ENCODE results near the gene FAM228B.
"Not testable (repeated sequence)": the region's sequence is repeated elsewhere in the genome, so short reads cannot be mapped to it uniquely, and the experiment has no call there.

The FAM228B gene

GRCh38 chr2:24102677-24103076, 20.6 kb upstream of the FAM228B start:
- no peak for DNase-seq (ENCODE audit: low spot score)

GRCh38 chr2:24104110-24104650, 19.1 kb upstream of the FAM228B start:
- DNase-seq (ENCODE audit: low spot score): no peak

- DNase-seq (ENCODE audit: low spot score): no peak
Observed at GRCh38 chr2:24104906-24105305, 18.4 kb upstream of the FAM228B start.

- DNase-seq (ENCODE audit: low spot score): no peak
Observed at GRCh38 chr2:24105816-24106215, 17.5 kb upstream of the FAM228B start.

- DNase-seq (ENCODE audit: low spot score): no peak
Observed at GRCh38 chr2:24106786-24107185, 16.5 kb upstream of the FAM228B start.

DNA sequence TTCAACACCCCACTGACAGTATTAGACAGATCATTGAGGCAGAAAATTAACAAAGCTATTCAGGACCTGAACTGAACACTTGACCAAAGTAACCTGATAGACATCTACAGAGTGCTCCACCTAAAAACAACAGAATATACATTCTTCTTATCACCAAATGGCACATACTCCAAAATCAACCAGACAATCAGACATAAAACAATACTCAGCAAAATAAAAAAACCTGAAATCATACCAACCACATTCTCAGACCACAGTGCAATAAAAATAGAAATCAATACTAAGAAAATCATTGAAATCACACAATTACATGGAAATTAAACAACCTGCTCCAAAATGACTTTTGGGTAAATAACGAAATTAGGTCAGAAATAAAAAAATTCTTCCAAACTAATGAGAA, 15.9 kb upstream of the FAM228B start:
- DNase-seq (ENCODE audit: low spot score): no peak

DNA sequence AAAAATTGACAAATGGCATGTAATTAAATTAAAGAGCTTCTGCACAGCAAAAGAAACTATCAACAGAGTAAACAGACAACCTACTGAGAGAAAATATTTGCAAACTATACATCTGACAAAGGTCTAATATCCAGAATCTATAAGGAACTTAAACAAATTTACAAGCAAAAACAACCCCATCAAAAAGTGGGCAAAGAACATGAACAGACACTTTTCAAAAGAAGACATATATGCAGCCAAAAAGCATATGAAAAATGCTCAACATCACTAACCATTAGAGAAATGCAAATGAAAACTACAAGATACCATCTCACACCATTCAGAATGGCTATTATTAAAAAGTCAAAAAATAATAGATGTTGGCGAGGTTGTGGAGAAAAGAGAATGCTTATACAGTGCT, 13.8 kb upstream of the FAM228B start:
- not testable (repeated sequence) for DNase-seq (ENCODE audit: low spot score)

DNA sequence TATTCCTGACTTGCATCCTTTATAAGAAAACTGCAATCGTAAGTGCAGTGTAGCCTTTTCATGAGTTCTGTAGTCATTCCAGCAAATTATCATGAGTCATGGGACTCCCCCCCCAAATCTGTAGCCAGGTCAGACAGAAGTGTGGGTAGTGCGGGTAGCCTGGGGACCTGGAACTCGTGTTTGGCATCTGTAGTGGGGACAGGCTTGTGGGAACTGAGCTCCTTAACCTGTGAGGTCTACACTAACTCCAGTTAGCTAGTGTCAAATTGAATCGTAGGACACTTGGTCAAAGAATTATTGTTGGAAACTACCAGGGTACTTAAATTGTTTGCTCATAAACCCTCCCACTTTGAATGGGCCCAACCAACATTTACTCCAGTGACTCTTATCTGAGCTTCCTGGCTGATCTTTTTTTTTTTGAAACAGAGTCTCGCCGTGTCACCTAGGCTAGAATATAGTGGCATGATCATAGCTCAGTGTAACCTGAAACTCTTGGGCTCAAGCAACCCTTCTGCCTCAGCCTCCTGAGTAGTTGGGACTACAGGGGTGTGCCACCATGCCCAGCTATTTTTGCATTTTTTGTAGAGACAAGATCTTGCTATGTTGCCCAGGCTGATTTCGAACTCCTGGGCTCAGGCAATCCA, 12.5 kb upstream of the FAM228B start:
- no peak for DNase-seq (ENCODE audit: low spot score)

- DNase-seq (ENCODE audit: low spot score): no peak
Observed at GRCh38 chr2:24111407-24111901, 11.8 kb upstream of the FAM228B start.

DNA sequence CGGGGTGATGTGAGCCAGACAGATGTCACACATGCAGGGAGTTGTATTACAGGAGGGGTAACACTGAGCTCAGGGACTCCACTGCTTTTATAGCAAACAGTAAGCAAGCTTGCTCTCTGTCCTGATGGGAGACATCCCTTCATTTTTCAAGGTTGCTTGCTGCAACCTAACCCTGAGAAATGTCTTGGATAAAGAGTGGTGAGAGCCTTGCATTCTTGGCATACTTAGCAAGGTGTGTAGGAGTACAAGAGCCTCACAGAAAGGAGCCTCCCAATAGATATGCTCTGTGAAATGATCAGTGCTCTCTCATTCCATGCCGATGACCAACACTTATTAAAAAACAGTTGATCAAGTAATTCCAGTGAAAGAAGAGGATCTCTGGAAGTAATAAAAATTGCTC, 8.2 kb upstream of the FAM228B start:
- DNase-seq (ENCODE audit: low spot score): no peak

- peak; percentile 67 for DNase-seq (ENCODE audit: low spot score)
Observed at GRCh38 chr2:24117902-24118301, 5.4 kb upstream of the FAM228B start.

GRCh38 chr2:24121066-24121465, 2.2 kb upstream of the FAM228B start:
- no peak for DNase-seq (ENCODE audit: low spot score)

GRCh38 chr2:24121469-24121868, 1.8 kb upstream of the FAM228B start:
- no peak for DNase-seq (ENCODE audit: low spot score)

- no peak for DNase-seq (ENCODE audit: low spot score)
Observed at GRCh38 chr2:24122366-24123194, 689 bp upstream of the FAM228B start.

DNA sequence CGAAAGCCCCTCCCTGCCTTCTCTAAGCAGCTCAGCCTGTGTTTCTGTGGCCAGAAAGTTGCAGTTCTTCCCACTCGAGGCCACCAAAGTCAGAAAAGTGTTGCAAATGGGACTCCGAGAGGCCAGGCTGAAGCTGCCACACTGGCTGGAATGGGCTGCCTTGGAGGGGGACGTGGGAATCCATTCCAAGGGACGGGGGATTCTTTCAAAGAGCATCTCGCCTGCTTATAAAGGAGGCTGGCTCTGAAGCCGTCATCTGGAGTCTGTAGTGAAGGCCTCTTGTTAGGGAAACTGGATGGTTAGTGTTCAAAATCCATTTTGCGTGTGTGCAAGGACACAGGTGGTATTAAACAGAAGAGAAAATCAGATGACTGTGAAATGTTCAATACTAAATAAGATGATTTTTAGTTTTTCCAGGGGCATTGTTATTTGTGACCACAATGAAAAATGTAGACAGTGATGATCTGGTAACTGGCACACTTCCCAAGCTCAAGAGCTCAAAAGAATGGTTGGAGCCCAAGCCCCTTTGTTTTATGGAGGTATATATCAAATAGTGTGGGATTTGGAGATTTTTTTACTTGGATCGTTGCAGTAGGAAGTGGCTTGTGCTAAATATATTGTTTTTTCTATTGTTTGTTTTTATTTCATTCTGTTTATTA, 782 bp downstream of the FAM228B start:
- no peak for DNase-seq (ENCODE audit: low spot score)

DNA sequence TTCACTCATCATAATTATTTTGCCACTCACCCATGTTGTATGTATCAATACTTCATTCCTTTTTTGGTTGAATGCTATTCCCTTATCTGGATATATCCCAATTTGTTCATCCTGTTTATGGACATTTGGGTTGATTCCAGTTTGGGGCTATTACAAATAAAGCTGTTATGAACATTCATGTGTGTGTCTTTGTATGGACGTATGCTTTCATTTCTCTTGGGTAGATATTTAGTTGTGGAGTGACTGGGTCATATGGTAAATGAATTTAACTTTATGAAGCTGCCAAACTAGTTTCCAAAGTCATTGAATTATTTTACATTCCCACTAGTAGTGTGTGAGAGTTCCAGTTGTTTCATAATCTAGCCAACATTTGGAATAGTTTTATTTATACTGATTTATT, 2.7 kb downstream of the FAM228B start:
- no peak for DNase-seq (ENCODE audit: low spot score)

DNA sequence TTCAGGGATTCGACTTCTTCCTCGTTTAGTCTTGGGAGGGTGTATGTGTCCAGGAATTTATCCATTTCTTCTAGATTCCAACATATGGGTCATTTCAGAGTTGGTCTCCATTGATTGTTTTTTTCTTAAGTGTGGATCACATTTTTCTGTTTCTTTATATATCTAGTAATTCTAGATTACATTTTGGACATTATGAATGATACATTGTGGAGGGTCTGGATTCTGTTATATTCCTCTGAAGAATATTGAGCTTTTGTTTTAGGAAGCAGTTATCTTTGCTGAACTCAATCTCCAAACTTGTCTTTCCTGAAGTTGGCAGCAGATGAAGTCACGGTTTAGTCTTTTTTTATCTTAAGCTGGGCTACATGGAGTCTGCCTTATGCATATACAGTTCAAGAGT, 9.3 kb downstream of the FAM228B start:
- no peak for DNase-seq (ENCODE audit: low spot score)

GRCh38 chr2:24140305-24140704, 17.0 kb downstream of the FAM228B start:
- not testable (repeated sequence) for DNase-seq (ENCODE audit: low spot score)

GRCh38 chr2:24147364-24147763, 24.1 kb downstream of the FAM228B start:
- DNase-seq (ENCODE audit: low spot score): no peak

GRCh38 chr2:24152413-24153197, 29.3 kb downstream of the FAM228B start:
- no peak for DNase-seq (ENCODE audit: low spot score)

DNA sequence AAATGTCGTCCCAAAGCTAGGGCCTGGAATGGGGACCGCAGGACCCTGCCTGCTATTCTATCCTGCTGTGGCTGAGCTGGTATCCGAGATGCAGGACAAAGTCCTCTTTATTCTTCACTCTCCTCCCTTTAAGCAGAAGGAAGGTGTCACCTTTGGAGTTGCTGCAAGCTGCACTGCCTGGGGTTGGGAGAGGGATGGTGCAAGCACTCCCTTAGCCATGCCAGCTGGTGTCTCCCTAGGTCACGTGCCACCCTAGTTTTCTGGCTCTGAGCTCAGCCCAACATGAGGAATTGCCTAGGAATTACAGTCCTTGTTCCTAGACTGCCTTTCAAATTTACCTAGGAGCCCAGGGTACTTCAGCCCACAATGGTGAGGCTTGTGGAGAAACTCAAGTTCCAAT, 30.2 kb downstream of the FAM228B start:
- no peak for DNase-seq (ENCODE audit: low spot score)

GRCh38 chr2:24158131-24158530, 34.9 kb downstream of the FAM228B start:
- DNase-seq (ENCODE audit: low spot score): no peak
